GM12878 (cell line): ENCODE measurements around the gene HELZ. TPM values are rescaled to one million over a fixed set of nuclear protein-coding genes. Genes with fewer than 3 reads are reported as not detected.

ENCODE experiments used
- ATAC-seq: fragments of 200-7000 bp; cut with Tn5 transposase; 3 replicates; pipeline ENCODE4 v1.9.1; 2020; ENCODE audit warnings: mild to moderate bottlenecking, moderate library complexity
- BruUV-seq: library from RNA; stranded (reverse); fragments of 400-500 nt; replicated peaks from 2 replicates; lab custom pipeline; 2021; lab: Mats Ljungman, UMichigan
- CTCF ChIA-PET: fragments of 300-600 bp; sonication (Branson Sonifier 250); formaldehyde crosslinking; extraction: SDS; loops from one replicate; lab custom pipeline; 2021; ENCODE audit warnings: inconsistent platforms; lab: Yijun Ruan, JAX
- POLR2A ChIA-PET: fragments of 350-600 bp; formaldehyde crosslinking; extraction: SDS; loops from one replicate; lab custom pipeline; 2021; ENCODE audit warnings: inconsistent platforms; lab: Charles Lee
- RAD21 ChIA-PET: fragments of 300-600 bp; sonication (Branson Sonifier 250); formaldehyde crosslinking; loops from one replicate; lab custom pipeline; 2023; ENCODE audit warnings: antibody characterized with exemption; ENCODE audit not compliant: unreplicated experiment; lab: Charles Lee
- SMC1A ChIA-PET: fragments of 300-600 bp; sonication (Branson Sonifier 250); formaldehyde crosslinking; loops from one replicate; lab custom pipeline; 2023; ENCODE audit not compliant: unreplicated experiment, uncharacterized antibody; lab: Charles Lee
- DNase-seq: peaks from one replicate; pipeline ENCODE4 v3.0.0-alpha.2; 2011; ENCODE audit warnings: low read depth, low spot score
- FAIRE-seq: peaks from 3 replicates; lab custom pipeline; 2011; peaks lifted over from hg19 to GRCh38; lab: Jason Lieb, UNC
- H2AFZ ChIP-seq: 2 replicates; pipeline ENCODE4 v1.6.0; 2011; ENCODE audit warnings: low read depth, low read length, control low read depth; ENCODE audit not compliant: control insufficient read depth
- H3K27ac ChIP-seq: 2 replicates; pipeline ENCODE4 v1.5.1; 2011; ENCODE audit warnings: control low read depth; ENCODE audit not compliant: control insufficient read depth, insufficient read depth
- H3K27me3 ChIP-seq, 2 experiments: replicated peaks in 1 of 2; 2 replicates each; pipeline versions ENCODE4 v1.6.0 to v1.6.1; 2011; ENCODE audit warnings: low read length in 1 of 2; ENCODE audit not compliant: control insufficient read depth in 2 of 2, insufficient read depth in 2 of 2
- H3K36me3 ChIP-seq, 2 experiments: 2 replicates each; pipeline ENCODE4 v1.5.1; 2011; ENCODE audit warnings: low read length in 1 of 2; ENCODE audit not compliant: control insufficient read depth in 2 of 2, insufficient read depth in 2 of 2
- H3K4me1 ChIP-seq: 2 replicates; pipeline ENCODE4 v1.6.1; 2011; ENCODE audit warnings: mild to moderate bottlenecking, low read length, moderate library complexity, mixed read lengths; ENCODE audit not compliant: control insufficient read depth, insufficient read depth
- H3K4me2 ChIP-seq: 2 replicates; pipeline ENCODE4 v1.6.0; 2011; ENCODE audit warnings: control low read depth; ENCODE audit not compliant: control insufficient read depth, insufficient read depth
- H3K4me3 ChIP-seq: fragments of 200-600 bp; sonication (generic); 2 replicates; pipeline ENCODE4 v1.5.1; 2016
- H3K79me2 ChIP-seq: 2 replicates; pipeline ENCODE4 v1.6.0; 2011; ENCODE audit warnings: low read length; ENCODE audit not compliant: control insufficient read depth, insufficient read depth
- H3K9ac ChIP-seq: 2 replicates; pipeline ENCODE4 v1.8.0; 2011; ENCODE audit warnings: low read length, control low read depth, mixed read lengths; ENCODE audit not compliant: control insufficient read depth, insufficient read depth
- H3K9me3 ChIP-seq: replicated peaks from 3 replicates; pipeline ENCODE4 v1.5.1; 2011; ENCODE audit warnings: mild to moderate bottlenecking, low read length; ENCODE audit not compliant: control insufficient read depth, insufficient read depth
- H4K20me1 ChIP-seq: 2 replicates; pipeline ENCODE4 v1.6.0; 2011; ENCODE audit not compliant: control insufficient read depth, insufficient read depth
- BMI1 ChIP-seq: fragments of 450-650 bp; IDR thresholded peaks from 2 replicates; pipeline ENCODE4 v1.6.1; 2016; ENCODE audit warnings: mild to moderate bottlenecking, moderate library complexity, borderline replicate concordance
- CHD4 ChIP-seq: fragments of 200-600 bp; sonication (generic); IDR thresholded peaks from 2 replicates; pipeline ENCODE4 v1.6.1; 2016; ENCODE audit warnings: mild to moderate bottlenecking
- LARP7 ChIP-seq: fragments of 450-650 bp; IDR thresholded peaks from 2 replicates; pipeline ENCODE4 v1.6.1; 2017; ENCODE audit warnings: mild to moderate bottlenecking
- NFYB ChIP-seq: IDR thresholded peaks from 2 replicates; pipeline ENCODE4 v1.6.1; 2011; ENCODE audit warnings: low read depth, mild to moderate bottlenecking, low read length, improper control_type of control experiment, moderate library complexity; ENCODE audit not compliant: insufficient read depth
- NR2C2 ChIP-seq: IDR thresholded peaks from 2 replicates; pipeline ENCODE4 v1.6.1; 2011; ENCODE audit warnings: borderline replicate concordance, low read depth; ENCODE audit not compliant: control insufficient read depth, insufficient read length
- POU2F2 ChIP-seq: IDR thresholded peaks from 3 replicates; pipeline ENCODE4 v1.6.1; 2011; ENCODE audit warnings: low read depth, mild to moderate bottlenecking, low read length, borderline replicate concordance
- RELA ChIP-seq: fragments of 450-650 bp; IDR thresholded peaks from 2 replicates; pipeline ENCODE4 v1.8.0; 2014; ENCODE audit warnings: borderline replicate concordance; ENCODE audit not compliant: partially characterized antibody
- TAF1 ChIP-seq: IDR thresholded peaks from 2 replicates; pipeline ENCODE4 v1.6.1; 2011; ENCODE audit warnings: mild to moderate bottlenecking, low read depth, low read length, borderline replicate concordance
- ZNF384 ChIP-seq: IDR thresholded peaks from 2 replicates; pipeline ENCODE4 v1.6.1; 2012; ENCODE audit warnings: low read depth, mild to moderate bottlenecking, low read length, improper control_type of control experiment, borderline replicate concordance
- WGBS: methylation state at CpG from one replicate; pipeline ENCODE4 v1.1.6; 2016; ENCODE audit warnings: low lambda C conversion rate; ENCODE audit not compliant: insufficient replicate concordance, insufficient coverage; ENCODE audit errors: missing lambda C conversion rate; 5-methylcytosine and 5-hydroxymethylcytosine counted together
- in situ Hi-C: fragments of 300-500 bp; cut with MboI; formaldehyde crosslinking; loops from 9 replicates; pipeline ENCODE4 v1.14.3; 2018; ENCODE audit warnings: mixed read lengths
- intact Hi-C: fragments of 100-400 bp; cut with micrococcal nuclease; formaldehyde crosslinking; loops from one replicate; pipeline ENCODE4 v1.14.2; 2022; ENCODE audit not compliant: unreplicated experiment
- polyA plus RNA-seq, 11 experiments: library from polyadenylated mRNA; depleted of rRNA in 4 of 11; unstranded in 6 of 11; stranded (reverse) in 5 of 11; fragments of >200 nt; fragmentation: Nextera tagmentation in 4 of 11; fragmentation: Illumina TruSeq in 1 of 11; extraction: Ambion mirVana in 4 of 11; extraction: Trizol in 1 of 11; gene quantifications; 1 replicate in 1 of 11; 2 replicates in 10 of 11; pipeline versions ENCODE4 v1.2.1 to v1.2.3, GENCODE V29; 2011 to 2016; ENCODE audit warnings: inconsistent platforms in 2 of 11, missing spikeins in 2 of 11, low read depth in 1 of 11
- total RNA-seq, 4 experiments: library from RNA; depleted of rRNA in 3 of 4; stranded (reverse); fragments of >200 nt in 3 of 4; fragmentation: Illumina TruSeq in 1 of 4; extraction: Trizol in 1 of 4; gene quantifications; 2 replicates each; pipeline versions ENCODE4 v1.2.1 to v1.2.3, GENCODE V29; 2013 to 2021
- TF ChIP-seq, protein P1 (sequence below): fragments of 450-650 bp; formaldehyde crosslinking; IDR thresholded peaks from 2 replicates; pipeline ENCODE4 v1.4.0; 2020; ENCODE audit warnings: mild to moderate bottlenecking, moderate library complexity
- TF ChIP-seq, protein P2 (sequence below): fragments of 150-350 bp; IDR thresholded peaks from 2 replicates; pipeline ENCODE4 v1.6.1; 2014; ENCODE audit warnings: mild to moderate bottlenecking, low read depth, low read length

HELZ gene
- total and polyA plus RNA-seq, 10 of the 15 experiments (the other 5 are each of a cell fraction or from before 2014, with no cell fraction given), result 1.5 to 36.8 (median 19.1) TPM

DNA sequence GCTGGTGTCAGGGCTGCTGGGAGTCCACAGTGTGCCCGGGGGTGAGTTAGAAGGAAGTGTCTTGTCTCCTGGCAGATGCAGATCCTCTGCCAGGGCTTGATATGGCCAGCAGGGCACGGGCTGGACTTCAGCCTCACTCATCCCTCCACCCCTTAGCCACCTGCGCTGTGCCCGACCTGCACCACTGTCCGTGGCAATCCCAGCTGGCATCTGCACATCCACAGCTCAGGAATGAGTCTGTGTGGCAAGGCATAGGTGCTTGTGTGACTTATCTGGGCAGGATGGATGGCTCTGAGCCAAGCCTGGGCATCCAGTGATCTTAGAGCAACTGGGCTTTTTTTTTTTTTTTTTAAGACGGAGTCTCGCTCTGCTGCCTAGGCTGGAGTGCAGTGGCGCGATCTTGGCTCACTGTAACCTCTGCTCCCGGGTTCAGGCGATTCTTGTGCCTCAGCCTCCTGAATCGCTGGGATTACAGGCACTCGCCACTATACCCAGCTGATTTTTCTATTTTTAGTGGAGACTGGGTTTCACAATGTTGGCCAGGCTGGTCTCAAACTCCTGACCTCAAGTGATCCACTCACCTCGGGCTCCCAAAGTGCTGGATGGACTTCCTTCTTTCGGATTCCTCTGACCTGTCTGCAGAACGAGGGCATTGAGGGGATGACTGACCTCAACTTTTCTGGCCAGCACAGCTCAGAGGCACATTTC lies 223.1 kb downstream of the HELZ start:
- WGBS, result 56% methylated on average over 14 of the region's 16 CpGs
- no peaks in the 10 kb centered on the region for H3K9me3 ChIP-seq

DNA sequence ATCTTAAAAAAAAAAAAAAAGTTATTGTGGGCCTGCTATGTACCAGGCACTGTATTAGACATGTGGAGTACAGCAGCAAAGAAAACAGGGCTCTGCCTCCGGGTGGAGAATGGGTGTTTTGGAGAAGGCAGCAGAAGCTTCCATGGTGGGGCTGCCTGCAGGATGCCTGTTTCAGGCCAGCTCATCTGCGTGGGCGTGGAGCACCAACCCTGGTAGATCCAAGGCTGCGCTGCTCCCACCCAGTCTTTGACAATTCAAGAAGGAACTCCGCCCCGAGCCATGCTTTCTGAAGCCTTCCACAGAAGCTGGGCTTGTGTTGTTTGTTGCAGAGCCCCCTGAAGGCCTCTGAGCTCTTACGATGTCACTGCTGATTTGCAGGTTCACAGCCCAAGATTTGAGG lies 223.8 kb downstream of the HELZ start:
- DNase-seq (no peak), FAIRE-seq (no peak), ATAC-seq (no peak)
- H3K27ac ChIP-seq, result no peak overlapping the region
- ChIA-PET RAD21 (interaction anchor here (1.6 kb wide), 1 partner anchor 60 kb away, joined by 4 read pairs; no protein-coding TSS in a partner anchor), SMC1A (no interaction called here), POLR2A (no interaction called here), CTCF (no interaction called here)
- in situ Hi-C loops, result no loop called here
- H3K4me3 ChIP-seq, result no peak overlapping the region
- H3K9me3 ChIP-seq, result no peaks in the 10 kb centered on the region
- no peaks in the 10 kb centered on the region for H3K79me2 ChIP-seq
- 38% methylated on average over 6 of the region's 7 CpGs for WGBS
- intact Hi-C loops, result no loop called here
- H3K4me2 ChIP-seq, result no peak overlapping the region
- H4K20me1 ChIP-seq, result no peaks in the 10 kb centered on the region
- H3K36me3 ChIP-seq, result no peaks in the 10 kb centered on the region
- no peak overlapping the region for H2AFZ ChIP-seq
- no TSS peak for BruUV-seq
- no peaks in the 10 kb centered on the region for H3K27me3 ChIP-seq
- no peak overlapping the region for H3K9ac ChIP-seq
- no peaks in the 10 kb centered on the region for H3K4me1 ChIP-seq
- TF ChIP-seq POU2F2 (no peak), NFYB (no peak), ZNF384 (no peak), BMI1 (no peak), CHD4 (no peak), TAF1 (no peak), RELA (no peak), LARP7 (no peak), NR2C2 (no peak)
- TF ChIP-seq, protein P1, sequence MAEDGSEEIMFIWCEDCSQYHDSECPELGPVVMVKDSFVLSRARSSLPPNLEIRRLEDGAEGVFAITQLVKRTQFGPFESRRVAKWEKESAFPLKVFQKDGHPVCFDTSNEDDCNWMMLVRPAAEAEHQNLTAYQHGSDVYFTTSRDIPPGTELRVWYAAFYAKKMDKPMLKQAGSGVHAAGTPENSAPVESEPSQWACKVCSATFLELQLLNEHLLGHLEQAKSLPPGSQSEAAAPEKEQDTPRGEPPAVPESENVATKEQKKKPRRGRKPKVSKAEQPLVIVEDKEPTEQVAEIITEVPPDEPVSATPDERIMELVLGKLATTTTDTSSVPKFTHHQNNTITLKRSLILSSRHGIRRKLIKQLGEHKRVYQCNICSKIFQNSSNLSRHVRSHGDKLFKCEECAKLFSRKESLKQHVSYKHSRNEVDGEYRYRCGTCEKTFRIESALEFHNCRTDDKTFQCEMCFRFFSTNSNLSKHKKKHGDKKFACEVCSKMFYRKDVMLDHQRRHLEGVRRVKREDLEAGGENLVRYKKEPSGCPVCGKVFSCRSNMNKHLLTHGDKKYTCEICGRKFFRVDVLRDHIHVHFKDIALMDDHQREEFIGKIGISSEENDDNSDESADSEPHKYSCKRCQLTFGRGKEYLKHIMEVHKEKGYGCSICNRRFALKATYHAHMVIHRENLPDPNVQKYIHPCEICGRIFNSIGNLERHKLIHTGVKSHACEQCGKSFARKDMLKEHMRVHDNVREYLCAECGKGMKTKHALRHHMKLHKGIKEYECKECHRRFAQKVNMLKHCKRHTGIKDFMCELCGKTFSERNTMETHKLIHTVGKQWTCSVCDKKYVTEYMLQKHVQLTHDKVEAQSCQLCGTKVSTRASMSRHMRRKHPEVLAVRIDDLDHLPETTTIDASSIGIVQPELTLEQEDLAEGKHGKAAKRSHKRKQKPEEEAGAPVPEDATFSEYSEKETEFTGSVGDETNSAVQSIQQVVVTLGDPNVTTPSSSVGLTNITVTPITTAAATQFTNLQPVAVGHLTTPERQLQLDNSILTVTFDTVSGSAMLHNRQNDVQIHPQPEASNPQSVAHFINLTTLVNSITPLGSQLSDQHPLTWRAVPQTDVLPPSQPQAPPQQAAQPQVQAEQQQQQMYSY (CRISPR knock-in tag), result no peak

More for the DNA sequence above, 223.1 kb downstream of the HELZ start:
- H3K4me2 ChIP-seq, result no peak overlapping the region
- H4K20me1 ChIP-seq, result no peaks in the 10 kb centered on the region
- ChIA-PET POLR2A (no interaction called here), SMC1A (no interaction called here), CTCF (no interaction called here), RAD21 (interaction anchor here (1.6 kb wide), 1 partner anchor 59 kb away, joined by 4 read pairs; no protein-coding TSS in a partner anchor)
- intact Hi-C loops, result no loop called here
- in situ Hi-C loops, result no loop called here
- no peaks in the 10 kb centered on the region for H3K27me3 ChIP-seq
- no peak for DNase-seq
- no peak overlapping the region for H2AFZ ChIP-seq
- H3K27ac ChIP-seq, result no peak overlapping the region
- ATAC-seq, result no peak
- no TSS peak for BruUV-seq
- no peak overlapping the region for H3K9ac ChIP-seq
- no peak overlapping the region for H3K4me3 ChIP-seq
- no peaks in the 10 kb centered on the region for H3K79me2 ChIP-seq
- no peaks in the 10 kb centered on the region for H3K4me1 ChIP-seq
- no peaks in the 10 kb centered on the region for H3K36me3 ChIP-seq
- no peak for FAIRE-seq
- TF ChIP-seq, protein P2, sequence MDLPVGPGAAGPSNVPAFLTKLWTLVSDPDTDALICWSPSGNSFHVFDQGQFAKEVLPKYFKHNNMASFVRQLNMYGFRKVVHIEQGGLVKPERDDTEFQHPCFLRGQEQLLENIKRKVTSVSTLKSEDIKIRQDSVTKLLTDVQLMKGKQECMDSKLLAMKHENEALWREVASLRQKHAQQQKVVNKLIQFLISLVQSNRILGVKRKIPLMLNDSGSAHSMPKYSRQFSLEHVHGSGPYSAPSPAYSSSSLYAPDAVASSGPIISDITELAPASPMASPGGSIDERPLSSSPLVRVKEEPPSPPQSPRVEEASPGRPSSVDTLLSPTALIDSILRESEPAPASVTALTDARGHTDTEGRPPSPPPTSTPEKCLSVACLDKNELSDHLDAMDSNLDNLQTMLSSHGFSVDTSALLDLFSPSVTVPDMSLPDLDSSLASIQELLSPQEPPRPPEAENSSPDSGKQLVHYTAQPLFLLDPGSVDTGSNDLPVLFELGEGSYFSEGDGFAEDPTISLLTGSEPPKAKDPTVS, result no peak
